ENCODE results near the gene VWA5A.

VWA5A gene

GRCh38 chr11:124094731-124095130 is 20.5 kb upstream of the VWA5A start:
- Histone ChIP-seq H3K36me3 (ENCODE audit: control insufficient read depth in 1 of 2, insufficient read depth in 2 of 2, low read length in 2 of 2) (no peaks in the 10 kb centered on the region), H3K4me3 (ENCODE audit: low read depth in 1 of 2, low read length in 2 of 2) (no peak overlapping the region), H3K9ac (ENCODE audit: low read depth in 1 of 2, low read length in 2 of 2) (no peak overlapping the region), H3K27ac (ENCODE audit: low read depth, low read length) (no peak overlapping the region), H3K4me1 (ENCODE audit: control insufficient read depth in 1 of 2, insufficient read depth in 2 of 2, low read length in 2 of 2) (no peaks in the 10 kb centered on the region), H3K9me3 (ENCODE audit: control insufficient read depth in 1 of 2, low read length in 2 of 2) (no peaks in the 10 kb centered on the region), H3K27me3 (ENCODE audit: control insufficient read depth in 1 of 2, insufficient read depth in 2 of 2, low read length in 2 of 2) (peaks cover 0 to 3% of the 10 kb centered on the region in 2 donors)

- Histone ChIP-seq H3K9me3 (ENCODE audit: control insufficient read depth in 1 of 2, low read length in 2 of 2) (no peaks in the 10 kb centered on the region), H3K4me3 (ENCODE audit: low read depth in 1 of 2, low read length in 2 of 2) (no peak overlapping the region), H3K27me3 (ENCODE audit: control insufficient read depth in 1 of 2, insufficient read depth in 2 of 2, low read length in 2 of 2) (peaks cover 0 to 3% of the 10 kb centered on the region in 2 donors), H3K27ac (ENCODE audit: low read depth, low read length) (no peak overlapping the region), H3K4me1 (ENCODE audit: control insufficient read depth in 1 of 2, insufficient read depth in 2 of 2, low read length in 2 of 2) (no peaks in the 10 kb centered on the region), H3K9ac (ENCODE audit: low read depth in 1 of 2, low read length in 2 of 2) (no peak overlapping the region), H3K36me3 (ENCODE audit: control insufficient read depth in 1 of 2, insufficient read depth in 2 of 2, low read length in 2 of 2) (no peaks in the 10 kb centered on the region)
Measured at GRCh38 chr11:124096364-124096763, 18.9 kb upstream of the VWA5A start.

GRCh38 chr11:124098141-124098540 is 17.1 kb upstream of the VWA5A start:
- H3K9me3 ChIP-seq (ENCODE audit: control insufficient read depth in 1 of 2, low read length in 2 of 2): no peaks in the 10 kb centered on the region
- no peak overlapping the region for H3K27ac ChIP-seq (ENCODE audit: low read depth, low read length)
- no peaks in the 10 kb centered on the region for H3K36me3 ChIP-seq (ENCODE audit: control insufficient read depth in 1 of 2, insufficient read depth in 2 of 2, low read length in 2 of 2)
- H3K27me3 ChIP-seq (ENCODE audit: control insufficient read depth in 1 of 2, insufficient read depth in 2 of 2, low read length in 2 of 2): peaks cover 0 to 3% of the 10 kb centered on the region in 2 donors
- H3K9ac ChIP-seq (ENCODE audit: low read depth in 1 of 2, low read length in 2 of 2): no peak overlapping the region
- H3K4me1 ChIP-seq (ENCODE audit: control insufficient read depth in 1 of 2, insufficient read depth in 2 of 2, low read length in 2 of 2): no peaks in the 10 kb centered on the region
- no peak overlapping the region for H3K4me3 ChIP-seq (ENCODE audit: low read depth in 1 of 2, low read length in 2 of 2)

- no peaks in the 10 kb centered on the region for H3K27me3 ChIP-seq (ENCODE audit: control insufficient read depth in 1 of 2, insufficient read depth in 2 of 2, low read length in 2 of 2)
- H3K9ac ChIP-seq (ENCODE audit: low read depth in 1 of 2, low read length in 2 of 2): no peak overlapping the region
- no peaks in the 10 kb centered on the region for H3K9me3 ChIP-seq (ENCODE audit: control insufficient read depth in 1 of 2, low read length in 2 of 2)
- H3K4me1 ChIP-seq (ENCODE audit: control insufficient read depth in 1 of 2, insufficient read depth in 2 of 2, low read length in 2 of 2): peaks cover 0 to 5% of the 10 kb centered on the region in 2 donors
- no peaks in the 10 kb centered on the region for H3K36me3 ChIP-seq (ENCODE audit: control insufficient read depth in 1 of 2, insufficient read depth in 2 of 2, low read length in 2 of 2)
- no peak overlapping the region for H3K27ac ChIP-seq (ENCODE audit: low read depth, low read length)
- no peak overlapping the region for H3K4me3 ChIP-seq (ENCODE audit: low read depth in 1 of 2, low read length in 2 of 2)
Measured at GRCh38 chr11:124101737-124102136, 13.5 kb upstream of the VWA5A start.

- Histone ChIP-seq H3K27me3 (ENCODE audit: control insufficient read depth in 1 of 2, insufficient read depth in 2 of 2, low read length in 2 of 2) (no peaks in the 10 kb centered on the region), H3K4me3 (ENCODE audit: low read depth in 1 of 2, low read length in 2 of 2) (no peak overlapping the region), H3K9me3 (ENCODE audit: control insufficient read depth in 1 of 2, low read length in 2 of 2) (no peaks in the 10 kb centered on the region), H3K9ac (ENCODE audit: low read depth in 1 of 2, low read length in 2 of 2) (no peak overlapping the region), H3K4me1 (ENCODE audit: control insufficient read depth in 1 of 2, insufficient read depth in 2 of 2, low read length in 2 of 2) (peaks cover 0 to 5% of the 10 kb centered on the region in 2 donors), H3K36me3 (ENCODE audit: control insufficient read depth in 1 of 2, insufficient read depth in 2 of 2, low read length in 2 of 2) (no peaks in the 10 kb centered on the region), H3K27ac (ENCODE audit: low read depth, low read length) (no peak overlapping the region)
Measured at GRCh38 chr11:124108156-124108555, 7.1 kb upstream of the VWA5A start.

GRCh38 chr11:124109377-124109776 is 5.9 kb upstream of the VWA5A start:
- Histone ChIP-seq H3K4me3 (ENCODE audit: low read depth in 1 of 2, low read length in 2 of 2) (no peak overlapping the region), H3K36me3 (ENCODE audit: control insufficient read depth in 1 of 2, insufficient read depth in 2 of 2, low read length in 2 of 2) (no peaks in the 10 kb centered on the region), H3K9ac (ENCODE audit: low read depth in 1 of 2, low read length in 2 of 2) (no peak overlapping the region), H3K27me3 (ENCODE audit: control insufficient read depth in 1 of 2, insufficient read depth in 2 of 2, low read length in 2 of 2) (no peaks in the 10 kb centered on the region), H3K4me1 (ENCODE audit: control insufficient read depth in 1 of 2, insufficient read depth in 2 of 2, low read length in 2 of 2) (peaks cover 0 to 14% of the 10 kb centered on the region in 2 donors), H3K27ac (ENCODE audit: low read depth, low read length) (no peak overlapping the region), H3K9me3 (ENCODE audit: control insufficient read depth in 1 of 2, low read length in 2 of 2) (no peaks in the 10 kb centered on the region)

GRCh38 chr11:124110201-124110600 is 5.0 kb upstream of the VWA5A start:
- H3K9ac ChIP-seq (ENCODE audit: low read depth in 1 of 2, low read length in 2 of 2): no peak overlapping the region
- H3K27ac ChIP-seq (ENCODE audit: low read depth, low read length): no peak overlapping the region
- H3K4me3 ChIP-seq (ENCODE audit: low read depth in 1 of 2, low read length in 2 of 2): no peak overlapping the region
- no peaks in the 10 kb centered on the region for H3K36me3 ChIP-seq (ENCODE audit: control insufficient read depth in 1 of 2, insufficient read depth in 2 of 2, low read length in 2 of 2)
- H3K4me1 ChIP-seq (ENCODE audit: control insufficient read depth in 1 of 2, insufficient read depth in 2 of 2, low read length in 2 of 2): peaks cover 6 to 19% of the 10 kb centered on the region in 2 donors
- H3K9me3 ChIP-seq (ENCODE audit: control insufficient read depth in 1 of 2, low read length in 2 of 2): no peaks in the 10 kb centered on the region
- H3K27me3 ChIP-seq (ENCODE audit: control insufficient read depth in 1 of 2, insufficient read depth in 2 of 2, low read length in 2 of 2): no peaks in the 10 kb centered on the region

GRCh38 chr11:124113890-124114289 is 1.4 kb upstream of the VWA5A start:
- no peaks in the 10 kb centered on the region for H3K27me3 ChIP-seq (ENCODE audit: control insufficient read depth in 1 of 2, insufficient read depth in 2 of 2, low read length in 2 of 2)
- no peak overlapping the region for H3K27ac ChIP-seq (ENCODE audit: low read depth, low read length)
- no peak overlapping the region for H3K9ac ChIP-seq (ENCODE audit: low read depth in 1 of 2, low read length in 2 of 2)
- no peak overlapping the region for H3K4me3 ChIP-seq (ENCODE audit: low read depth in 1 of 2, low read length in 2 of 2)
- H3K36me3 ChIP-seq (ENCODE audit: control insufficient read depth in 1 of 2, insufficient read depth in 2 of 2, low read length in 2 of 2): peaks cover 2 to 10% of the 10 kb centered on the region in 2 donors
- H3K4me1 ChIP-seq (ENCODE audit: control insufficient read depth in 1 of 2, insufficient read depth in 2 of 2, low read length in 2 of 2): peaks cover 18 to 21% of the 10 kb centered on the region in 2 donors
- H3K9me3 ChIP-seq (ENCODE audit: control insufficient read depth in 1 of 2, low read length in 2 of 2): no peaks in the 10 kb centered on the region

- peak overlapping the region; percentile 55 to 67 for H3K9ac ChIP-seq (ENCODE audit: low read depth in 1 of 2, low read length in 2 of 2)
- no peak overlapping the region for H3K27ac ChIP-seq (ENCODE audit: low read depth, low read length)
- H3K9me3 ChIP-seq (ENCODE audit: control insufficient read depth in 1 of 2, low read length in 2 of 2): no peaks in the 10 kb centered on the region
- no peaks in the 10 kb centered on the region for H3K27me3 ChIP-seq (ENCODE audit: control insufficient read depth in 1 of 2, insufficient read depth in 2 of 2, low read length in 2 of 2)
- peak overlapping the region; percentile 86 to 90 for H3K4me3 ChIP-seq (ENCODE audit: low read depth in 1 of 2, low read length in 2 of 2)
- H3K36me3 ChIP-seq (ENCODE audit: control insufficient read depth in 1 of 2, insufficient read depth in 2 of 2, low read length in 2 of 2): peaks cover 15 to 29% of the 10 kb centered on the region in 2 donors
- H3K4me1 ChIP-seq (ENCODE audit: control insufficient read depth in 1 of 2, insufficient read depth in 2 of 2, low read length in 2 of 2): peaks cover 18 to 21% of the 10 kb centered on the region in 2 donors
Measured at GRCh38 chr11:124115782-124116616, 749 bp downstream of the VWA5A start.

- Histone ChIP-seq H3K27ac (ENCODE audit: low read depth, low read length) (no peak overlapping the region), H3K36me3 (ENCODE audit: control insufficient read depth in 1 of 2, insufficient read depth in 2 of 2, low read length in 2 of 2) (peaks cover 34 to 57% of the 10 kb centered on the region in 2 donors), H3K9ac (ENCODE audit: low read depth in 1 of 2, low read length in 2 of 2) (no peak overlapping the region), H3K4me1 (ENCODE audit: control insufficient read depth in 1 of 2, insufficient read depth in 2 of 2, low read length in 2 of 2) (peaks cover 13 to 18% of the 10 kb centered on the region in 2 donors), H3K27me3 (ENCODE audit: control insufficient read depth in 1 of 2, insufficient read depth in 2 of 2, low read length in 2 of 2) (no peaks in the 10 kb centered on the region), H3K4me3 (ENCODE audit: low read depth in 1 of 2, low read length in 2 of 2) (no peak overlapping the region), H3K9me3 (ENCODE audit: control insufficient read depth in 1 of 2, low read length in 2 of 2) (no peaks in the 10 kb centered on the region)
Measured at GRCh38 chr11:124119103-124119502, 3.9 kb downstream of the VWA5A start.

Measured in duodenal mucosa (tissue), 2 donors.